Measurements from ENCODE around the gene SLC25A22. TPM values are rescaled to one million over a fixed set of nuclear protein-coding genes. Genes with fewer than 3 reads are reported as not detected.

SLC25A22 gene
- total RNA-seq, result 4.7 and 5.2 TPM in 2 replicates

DNA sequence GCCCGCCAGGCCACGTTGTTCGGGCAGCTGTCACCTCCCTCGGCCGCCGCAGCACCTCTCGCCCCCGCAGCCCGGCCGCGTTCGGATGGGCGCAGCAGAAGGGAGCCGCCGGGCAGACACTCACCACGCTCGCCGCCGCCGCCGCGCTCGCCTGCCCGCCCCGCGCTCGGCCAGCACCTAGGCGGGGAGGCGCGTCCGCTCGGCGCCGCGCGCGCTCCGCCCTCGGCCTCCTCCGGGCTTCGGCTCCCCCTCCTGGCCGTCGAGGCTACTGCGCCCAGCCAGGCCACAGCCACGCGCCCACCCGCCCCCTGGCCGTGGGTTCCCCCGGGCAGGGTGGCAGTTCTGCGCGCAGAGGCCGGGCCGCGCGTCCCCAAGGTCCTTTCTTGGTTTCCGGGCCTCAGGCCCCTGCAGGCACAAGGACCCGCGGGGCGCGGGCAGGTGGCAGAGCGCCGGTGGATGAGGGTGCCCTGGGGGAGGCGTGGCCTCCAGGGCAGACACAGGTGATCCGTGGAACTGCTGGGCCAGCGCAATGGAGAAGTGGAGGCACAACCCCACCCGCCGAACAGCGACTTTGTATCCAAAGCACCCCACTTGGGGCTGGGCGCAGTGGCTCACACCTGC, at the start of gene SLC25A22:
Gene SLC25A22 (minus strand): TSS at position 189 of the 621 bp plus-strand sequence. CDS start 3,275 bp downstream, outside the sequence.

DNA sequence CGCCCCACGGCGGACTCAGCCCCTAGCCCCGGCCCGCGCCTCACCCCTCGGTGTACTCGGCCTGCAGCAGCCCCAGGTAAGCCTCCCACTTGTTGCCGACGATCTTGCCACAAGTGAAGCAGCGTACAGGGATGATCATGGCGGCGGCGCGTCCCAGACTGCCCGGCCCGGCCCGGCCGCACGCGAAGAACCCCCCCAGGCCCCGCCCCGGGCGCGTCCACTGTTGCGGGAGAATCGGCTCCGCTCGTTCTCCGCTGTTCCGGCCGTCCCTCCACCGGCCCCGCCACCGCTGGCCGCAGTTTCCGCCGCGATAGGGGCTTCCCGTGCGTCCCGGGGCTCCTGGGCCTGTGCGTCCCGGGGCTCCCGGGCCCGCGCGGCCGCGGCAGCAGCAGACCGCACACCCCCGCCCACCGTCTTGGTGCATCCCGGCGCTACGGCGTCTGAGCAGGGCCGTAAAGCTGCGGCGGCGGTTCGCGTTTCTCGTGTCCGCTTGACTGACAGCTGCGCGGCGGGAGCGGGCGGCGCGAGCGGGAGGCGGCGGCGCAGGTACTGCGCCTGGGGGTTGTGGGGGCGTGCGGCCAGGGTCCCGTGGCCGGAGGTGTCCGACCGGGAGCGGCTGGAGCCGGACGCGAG, 44.4 kb upstream of the SLC25A22 start, which contains the start of the genes POLR2L and TSPAN4:
Gene POLR2L (minus strand): TSS at position 160 of the 633 bp plus-strand sequence. CDS start 21 bp downstream, at position 139.
Gene TSPAN4 (plus strand): TSS at position 483 of the 633 bp plus-strand sequence. CDS start 7,453 bp downstream, outside the sequence.

DNA sequence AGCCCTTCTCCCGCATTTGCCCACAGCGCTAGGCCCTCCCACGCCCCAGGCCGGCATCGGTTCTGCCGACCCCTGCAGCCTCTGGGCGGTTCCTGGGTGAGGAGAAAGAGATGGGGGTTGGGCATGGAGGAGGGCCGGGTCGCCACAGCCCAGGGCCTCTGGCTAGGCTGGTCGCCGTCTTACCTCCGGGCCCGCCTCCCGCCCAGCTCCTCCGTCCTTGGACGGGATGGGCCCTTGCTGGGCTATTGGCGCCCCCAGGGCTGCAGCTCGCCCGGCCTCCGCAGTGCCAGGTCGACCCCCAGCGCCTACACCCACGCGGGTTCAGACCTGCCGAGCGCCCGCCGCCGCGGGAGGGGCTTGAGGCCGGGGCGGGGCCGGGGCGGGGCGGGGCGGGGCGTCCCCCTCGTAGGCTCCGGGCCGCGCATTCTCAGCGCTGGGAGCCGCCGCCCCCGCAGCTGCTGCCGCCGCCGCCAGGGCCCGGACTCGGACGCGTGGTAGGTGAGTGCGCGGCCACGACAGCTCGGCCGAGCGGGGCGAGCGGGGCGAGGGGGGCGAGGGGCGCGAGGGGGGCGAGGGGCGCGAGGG, 34.5 kb upstream of the SLC25A22 start, which contains the start of gene CD151:
Gene CD151 (plus strand): TSS at position 424 of the 585 bp plus-strand sequence. CDS start 3,118 bp downstream, outside the sequence.

DNA sequence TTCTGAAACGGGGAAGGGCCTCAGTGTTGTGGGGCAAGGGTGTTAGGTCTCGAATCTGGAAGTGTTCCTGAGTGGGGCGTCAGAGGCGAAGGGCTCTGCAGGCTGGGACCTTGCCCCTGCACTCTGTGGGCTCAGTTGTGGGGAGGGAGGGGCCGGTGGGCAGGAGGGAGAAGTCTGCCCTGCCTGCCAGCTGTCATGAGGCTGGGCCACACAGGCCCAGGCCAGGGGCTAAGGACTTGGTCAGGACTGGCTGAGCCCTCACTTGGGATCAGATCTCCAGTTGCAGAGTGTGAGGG, 29.8 kb upstream of the SLC25A22 start, which contains the start of gene CRACR2B:
Gene CRACR2B (plus strand): TSS at position 23 of the 296 bp plus-strand sequence. CDS start 689 bp downstream, outside the sequence.

DNA sequence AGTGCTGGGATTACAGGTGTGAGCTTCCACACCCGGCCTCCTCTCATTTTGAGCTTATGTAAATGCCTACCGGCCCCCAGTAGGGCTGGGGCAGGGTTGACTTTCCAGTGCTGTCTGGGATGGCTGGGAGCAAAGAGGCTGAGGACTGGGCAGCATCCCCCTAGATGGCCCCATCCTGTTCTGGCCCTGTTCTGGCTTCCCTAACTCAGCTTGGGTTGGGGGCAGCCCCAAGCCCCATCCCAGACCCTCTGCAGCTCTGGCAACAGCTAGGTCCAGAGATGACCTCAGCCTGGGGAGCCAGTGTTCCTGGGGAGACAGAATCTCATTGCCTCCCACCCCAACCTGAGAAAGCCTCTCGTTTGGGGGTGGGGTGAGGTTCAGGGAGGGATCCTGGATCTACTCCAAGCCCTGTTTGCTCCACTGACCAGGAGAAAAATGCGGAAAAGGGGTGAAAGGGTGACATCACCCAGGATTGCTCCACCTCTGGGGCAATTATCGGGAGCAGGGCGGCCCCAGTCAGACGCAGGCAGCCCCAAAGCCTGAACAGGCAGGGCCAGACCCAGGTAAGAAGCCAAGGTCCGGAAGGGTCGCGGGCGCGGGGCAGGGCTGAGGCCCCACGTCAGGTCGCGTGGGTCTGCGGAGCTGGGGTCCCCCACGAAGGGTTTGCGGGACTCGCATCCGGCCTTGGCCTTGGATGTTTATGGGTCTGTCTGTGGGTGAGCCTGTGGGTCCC, 20.5 kb upstream of the SLC25A22 start, which contains the start of gene PNPLA2:
Gene PNPLA2 (plus strand): TSS at position 519 of the 733 bp plus-strand sequence. CDS start 805 bp downstream, outside the sequence.

DNA sequence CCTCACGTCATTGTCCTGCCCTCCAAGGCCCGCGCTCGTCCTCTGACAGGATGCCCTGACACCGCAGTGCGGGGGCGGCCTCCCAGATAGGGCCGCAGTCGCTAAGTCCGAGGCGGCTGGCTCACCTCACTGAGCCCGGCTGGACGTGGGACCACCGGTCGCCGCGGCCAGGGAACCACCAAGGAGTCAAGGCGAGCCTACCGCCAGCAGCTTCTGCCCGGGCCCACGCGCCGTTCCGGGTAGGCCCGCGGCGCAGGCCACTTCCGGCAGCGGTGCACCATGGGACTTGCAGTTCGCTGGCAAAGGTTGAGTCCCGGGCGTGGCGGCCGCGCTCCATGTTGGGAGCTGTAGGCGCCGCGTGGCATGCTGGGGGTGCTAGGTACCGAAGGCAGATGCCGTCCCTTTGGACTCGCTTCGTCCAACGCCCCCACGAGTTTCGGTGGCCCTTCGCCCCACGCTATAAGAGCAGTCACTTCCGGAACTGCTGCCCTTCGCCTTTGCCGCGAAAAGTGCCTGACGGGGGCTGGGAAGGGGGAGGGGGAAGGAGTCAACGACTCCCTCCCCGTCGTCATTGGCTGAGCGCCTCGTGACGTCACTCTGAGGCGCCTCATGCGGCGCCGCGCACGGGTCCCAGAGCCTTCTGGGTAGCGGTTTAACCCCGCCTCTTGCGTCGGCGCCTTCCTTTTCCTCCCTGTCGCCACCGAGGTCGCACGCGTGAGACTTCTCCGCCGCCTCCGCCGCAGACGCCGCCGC, 11.4 kb upstream of the SLC25A22 start, which contains the start of gene RPLP2:
Gene RPLP2 (plus strand): TSS at position 681 of the 753 bp plus-strand sequence. CDS start 268 bp downstream, outside the sequence.

DNA sequence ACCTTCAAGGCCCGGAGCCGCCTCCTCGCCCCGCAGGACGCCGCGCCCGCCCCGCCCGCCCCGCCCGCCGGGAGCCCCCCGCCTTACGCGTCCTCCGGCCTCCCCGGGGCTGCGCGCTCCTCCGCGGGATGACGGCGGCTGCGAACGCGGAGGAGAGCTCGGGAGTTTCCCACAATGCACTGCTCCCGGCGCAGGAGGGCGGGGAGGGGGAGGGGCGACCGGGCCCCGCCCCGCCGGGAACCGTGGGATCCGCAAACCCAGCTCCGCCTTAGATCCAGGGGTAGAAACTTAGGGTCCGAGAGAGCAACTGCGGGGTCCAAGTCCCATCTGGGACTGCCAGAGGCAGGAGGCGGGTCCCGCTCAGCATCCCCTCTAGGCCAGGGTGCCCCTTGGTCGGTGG, 8.1 kb downstream of the SLC25A22 start, which contains the start of gene CEND1:
Gene CEND1 (minus strand): TSS at position 148 of the 400 bp plus-strand sequence. CDS start 1,514 bp downstream, outside the sequence.

DNA sequence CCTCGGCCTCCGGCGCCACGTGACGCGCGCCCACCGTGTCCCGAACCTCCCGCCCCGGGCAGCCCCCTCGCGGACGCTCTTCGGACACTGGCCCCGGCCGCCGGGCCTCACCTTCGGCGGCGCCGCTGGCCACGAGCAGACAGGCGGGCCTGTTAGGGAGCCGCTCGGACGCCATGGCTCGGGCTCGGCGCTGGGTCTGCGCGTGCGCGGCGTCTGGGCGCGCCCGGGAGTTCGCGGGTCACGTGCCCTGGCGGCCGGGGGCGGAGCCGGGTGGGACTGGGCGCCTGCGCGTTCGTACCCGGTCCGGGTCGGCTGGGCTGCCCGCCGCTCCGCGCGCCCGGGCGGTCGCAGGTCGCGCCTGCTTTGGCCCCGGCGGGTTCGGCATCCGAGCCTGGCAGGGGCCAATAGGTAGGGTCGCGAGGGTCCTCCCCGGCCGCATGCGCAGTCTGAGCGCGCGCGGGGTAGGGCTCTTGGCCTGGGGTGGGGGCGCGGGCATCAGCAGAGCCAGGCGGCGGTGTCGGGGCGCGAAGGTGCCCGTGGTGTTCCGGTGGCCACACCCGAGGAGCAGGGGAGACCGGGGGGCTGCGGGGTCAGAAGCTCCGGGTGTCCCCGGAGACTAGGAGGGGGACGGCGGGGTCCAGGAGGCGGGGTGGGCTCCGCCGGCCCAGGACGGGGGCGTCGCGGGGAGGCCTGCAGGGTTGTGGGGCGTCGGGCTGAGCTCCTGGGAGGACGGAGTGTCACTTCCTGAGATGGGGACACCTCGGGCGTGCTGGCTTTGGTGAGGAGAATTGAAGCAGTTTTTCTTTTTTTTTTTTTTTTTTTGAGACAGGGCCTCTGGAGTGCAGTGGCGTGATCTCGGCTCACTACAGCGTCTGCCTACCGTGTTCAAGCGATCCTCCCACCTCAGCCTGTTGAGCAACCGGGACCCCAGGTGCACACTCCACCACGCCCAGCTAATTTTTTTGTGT, 20.5 kb downstream of the SLC25A22 start, which contains the start of gene GATD1:
Gene GATD1 (minus strand): TSS at position 200 of the 968 bp plus-strand sequence. CDS start 25 bp downstream, at position 175.

DNA sequence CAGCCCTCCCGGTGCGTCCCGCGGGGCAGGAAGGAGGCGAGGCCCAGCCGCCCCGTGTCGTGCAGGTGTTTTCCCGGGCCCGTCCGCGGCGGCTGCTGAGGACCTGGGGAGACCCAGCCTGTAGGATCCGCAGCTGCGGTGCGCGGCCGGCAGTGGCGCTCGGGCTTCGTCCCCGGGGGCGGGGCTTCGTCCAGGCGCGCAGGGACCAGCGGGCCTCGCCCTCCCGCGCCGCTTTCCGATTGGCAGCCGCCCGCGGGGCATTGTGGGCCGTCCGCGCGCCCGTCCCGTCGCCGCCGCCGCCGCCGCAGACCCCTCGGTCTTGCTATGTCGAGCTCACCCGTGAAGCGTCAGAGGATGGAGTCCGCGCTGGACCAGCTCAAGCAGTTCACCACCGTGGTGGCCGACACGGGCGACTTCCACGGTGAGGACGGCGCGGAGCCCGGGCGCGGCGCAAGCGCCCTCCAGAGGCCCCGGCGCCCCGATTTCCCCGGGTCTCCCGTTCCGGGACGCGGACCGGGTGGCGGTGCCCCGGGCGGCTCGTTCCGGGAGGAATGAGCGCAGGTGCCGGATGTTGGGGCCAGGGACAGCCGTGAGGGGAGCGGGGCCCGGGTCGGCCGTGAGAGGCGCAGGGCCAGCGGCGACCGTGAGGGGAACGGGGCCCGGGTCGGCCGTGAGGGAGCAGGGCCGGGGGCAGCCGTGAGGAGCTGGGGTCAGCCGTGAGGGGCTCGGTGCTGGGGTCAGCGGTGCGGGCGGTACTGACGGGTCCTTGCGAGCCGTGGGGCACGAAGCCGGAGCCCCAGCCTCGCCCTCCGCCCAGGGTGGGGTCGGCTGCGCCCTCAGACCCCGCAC, 50.7 kb downstream of the SLC25A22 start, which contains the start of gene TALDO1:
Gene TALDO1 (plus strand): TSS at position 307 of the 849 bp plus-strand sequence. CDS start 18 bp downstream, at position 325.

Other genes with a start within 250 kb of the SLC25A22 start
- gene LMNTD2, start 237.5 kb downstream of the SLC25A22 start, total RNA-seq, result 1.5 and 1.7 TPM in 2 replicates
- 9.2 and 19.1 TPM in 2 replicates for gene RASSF7, start 237.3 kb downstream of the SLC25A22 start, total RNA-seq
- 17.6 and 19.3 TPM in 2 replicates for gene PHRF1, start 221.8 kb downstream of the SLC25A22 start, total RNA-seq
- 7.4 and 11.4 TPM in 2 replicates for gene IRF7, start 182.3 kb downstream of the SLC25A22 start, total RNA-seq
- not detected in 2 replicates for gene CDHR5, start 173.3 kb downstream of the SLC25A22 start, total RNA-seq
- gene SCT, start 171.1 kb downstream of the SLC25A22 start, total RNA-seq, result not detected in 2 replicates
- not detected in 2 replicates for gene DRD4, start 161.0 kb downstream of the SLC25A22 start, total RNA-seq
- 27.5 and 34.3 TPM in 2 replicates for gene DEAF1, start 103.1 kb downstream of the SLC25A22 start, total RNA-seq
- 7.9 and 11.1 TPM in 2 replicates for gene TMEM80, start 102.5 kb downstream of the SLC25A22 start, total RNA-seq
- 1.9 and 2.1 TPM in 2 replicates for gene EPS8L2, start 92.0 kb downstream of the SLC25A22 start, total RNA-seq
- gene TALDO1, start 50.8 kb downstream of the SLC25A22 start, total RNA-seq, result 96.4 and 101 TPM in 2 replicates
- gene GATD1, start 20.8 kb downstream of the SLC25A22 start, total RNA-seq, result 22.9 and 25.1 TPM in 2 replicates
- 0.09 TPM in 1 of 2 replicates, not detected in the other for gene CEND1, start 8.2 kb downstream of the SLC25A22 start, total RNA-seq
- 3.0 and 3.5 TPM in 2 replicates for gene PIDD1, start 7.0 kb upstream of the SLC25A22 start, total RNA-seq
- 292 and 295 TPM in 2 replicates for gene RPLP2, start 11.7 kb upstream of the SLC25A22 start, total RNA-seq
- gene PNPLA2, start 20.6 kb upstream of the SLC25A22 start, total RNA-seq, result 45.8 and 67.0 TPM in 2 replicates
- 17.9 and 28.8 TPM in 2 replicates for gene CRACR2B, start 29.6 kb upstream of the SLC25A22 start, total RNA-seq
- gene CD151, start 34.7 kb upstream of the SLC25A22 start, total RNA-seq, result 587 and 744 TPM in 2 replicates
- 133 and 311 TPM in 2 replicates for gene POLR2L, start 44.2 kb upstream of the SLC25A22 start, total RNA-seq
- gene TSPAN4, start 44.6 kb upstream of the SLC25A22 start, total RNA-seq, result 57.3 and 155 TPM in 2 replicates
- 24.4 and 29.8 TPM in 2 replicates for gene CHID1, start 112.5 kb upstream of the SLC25A22 start, total RNA-seq
- gene AP2A2, start 127.6 kb upstream of the SLC25A22 start, total RNA-seq, result 24.7 and 37.1 TPM in 2 replicates
- not detected in 2 replicates for gene MUC6, start 238.4 kb upstream of the SLC25A22 start, total RNA-seq

All from dermis lymphatic vessel endothelial cell (primary cell).